ENCODE data around the gene HOXA10.

Gene HOXA10

DNA sequence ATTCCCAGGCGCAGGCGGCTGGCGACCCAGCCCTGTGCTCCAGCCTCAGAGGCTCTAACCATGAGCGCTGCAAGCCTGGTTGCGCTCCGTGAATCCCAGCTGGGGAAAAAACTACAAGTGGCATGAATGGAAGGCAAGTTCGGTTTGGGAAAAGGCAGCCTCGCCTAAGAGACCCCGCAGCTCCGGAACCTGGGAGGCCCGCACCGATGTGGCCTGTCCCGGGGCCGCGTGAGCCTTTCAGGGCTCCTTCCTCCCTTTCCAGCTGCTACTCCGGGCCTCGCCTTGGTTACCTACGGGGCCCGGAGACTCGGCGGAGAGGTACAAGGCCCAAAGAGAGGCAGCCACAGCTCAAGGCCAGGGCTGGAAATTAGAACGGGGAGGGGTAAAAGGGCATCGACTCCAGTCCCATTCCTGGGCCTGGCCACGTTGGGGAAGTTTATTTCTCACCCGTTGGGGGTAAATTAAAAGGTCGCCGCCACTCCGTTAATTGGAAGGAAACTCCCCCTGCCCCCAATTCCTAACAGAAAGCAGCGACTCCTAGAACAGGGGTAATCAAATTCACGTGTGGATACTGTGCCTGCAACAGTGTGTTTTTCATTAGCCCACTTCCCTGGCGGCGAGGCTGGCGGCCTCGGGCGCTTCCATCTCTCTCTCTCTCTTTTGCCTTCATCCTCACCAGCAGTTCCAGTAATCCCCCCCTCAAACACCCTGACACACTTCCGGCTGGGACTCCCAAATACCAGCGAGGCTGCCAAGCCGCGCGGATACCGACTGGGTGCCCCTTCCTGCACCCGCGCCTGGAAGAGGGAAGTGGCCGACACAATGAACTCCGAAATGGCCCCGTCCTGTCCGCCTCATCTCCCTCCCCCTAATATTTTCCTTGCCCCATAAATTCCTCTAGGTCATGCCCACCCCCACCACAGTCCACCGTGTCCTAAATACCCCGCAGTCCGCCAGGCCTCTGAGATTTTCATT is 7.3 kb downstream of the HOXA10 start:
- DNase-seq (ENCODE audit: low spot score) = no peak

DNA sequence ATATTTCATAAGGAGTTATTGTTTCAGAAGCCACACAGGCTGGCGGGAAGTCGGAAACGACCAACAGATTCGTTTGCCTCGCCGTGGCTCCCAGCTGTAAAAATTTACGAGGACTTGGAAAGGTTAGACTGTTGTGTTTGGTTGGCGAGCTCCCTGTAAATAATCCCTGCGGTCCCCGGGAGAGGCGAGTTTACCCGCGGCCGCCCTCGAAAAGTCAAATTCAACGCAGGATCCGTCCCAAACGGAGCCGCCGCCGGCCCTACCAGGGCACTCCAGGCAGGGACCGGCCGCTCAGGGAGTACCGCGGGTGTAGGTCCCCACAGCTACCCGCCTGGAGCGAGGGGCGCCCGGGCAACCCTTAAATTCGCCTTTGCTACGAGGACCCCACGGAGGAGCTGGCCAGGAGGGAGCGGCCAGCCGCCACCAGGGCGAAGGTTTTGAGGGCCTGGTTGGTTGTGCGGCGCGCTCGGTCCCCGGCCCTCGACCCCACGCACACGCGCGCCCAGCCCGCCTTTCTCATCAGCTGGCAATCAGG is 8.1 kb downstream of the HOXA10 start:
- no peak for DNase-seq (ENCODE audit: low spot score)

DNA sequence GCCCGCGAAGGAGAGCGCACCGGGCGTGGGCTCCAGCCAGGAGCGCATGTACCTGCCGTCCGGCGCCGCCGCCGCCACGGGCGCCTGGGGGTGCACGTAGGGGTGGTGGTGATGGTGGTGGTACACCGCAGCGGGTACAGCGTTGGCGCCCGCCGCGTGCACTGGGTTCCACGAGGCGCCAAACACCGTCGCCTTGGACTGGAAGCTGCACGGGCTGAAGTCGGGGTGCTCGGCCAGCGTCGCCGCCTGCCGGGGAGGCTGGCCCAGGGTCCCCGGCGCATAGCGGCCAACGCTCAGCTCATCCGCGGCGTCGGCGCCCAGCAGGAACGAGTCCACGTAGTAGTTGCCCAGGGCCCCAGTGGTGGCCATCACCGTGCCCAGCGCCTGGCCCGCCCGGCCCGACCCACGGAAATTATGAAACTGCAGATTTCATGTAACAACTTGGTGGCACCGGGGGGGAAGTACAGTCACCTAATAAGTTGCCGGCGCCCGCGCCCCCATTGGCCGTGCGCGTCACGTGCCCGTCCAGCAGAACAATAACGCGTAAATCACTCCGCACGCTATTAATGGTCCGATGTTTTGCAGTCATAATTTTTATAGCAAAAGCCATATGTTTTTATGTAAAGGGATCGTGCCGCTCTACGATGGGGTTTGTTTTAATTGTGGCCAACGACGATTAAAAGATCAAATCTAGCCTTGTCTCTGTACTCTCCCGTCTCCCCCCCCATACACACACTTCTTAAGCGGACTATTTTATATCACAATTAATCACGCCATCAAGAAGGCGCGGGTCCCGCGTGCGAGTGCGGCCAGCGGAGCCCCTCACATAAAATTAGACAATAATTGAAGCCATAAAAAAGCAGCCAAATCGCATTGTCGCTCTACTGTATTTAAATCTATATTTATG is 8.8 kb downstream of the HOXA10 start, which contains the start of gene HOXA9:
HOXA9 (minus strand) TSS at position 449 of the 907 bp plus-strand sequence; CDS start at position 369, 80 bp downstream.
- no peak for DNase-seq (ENCODE audit: low spot score)

DNA sequence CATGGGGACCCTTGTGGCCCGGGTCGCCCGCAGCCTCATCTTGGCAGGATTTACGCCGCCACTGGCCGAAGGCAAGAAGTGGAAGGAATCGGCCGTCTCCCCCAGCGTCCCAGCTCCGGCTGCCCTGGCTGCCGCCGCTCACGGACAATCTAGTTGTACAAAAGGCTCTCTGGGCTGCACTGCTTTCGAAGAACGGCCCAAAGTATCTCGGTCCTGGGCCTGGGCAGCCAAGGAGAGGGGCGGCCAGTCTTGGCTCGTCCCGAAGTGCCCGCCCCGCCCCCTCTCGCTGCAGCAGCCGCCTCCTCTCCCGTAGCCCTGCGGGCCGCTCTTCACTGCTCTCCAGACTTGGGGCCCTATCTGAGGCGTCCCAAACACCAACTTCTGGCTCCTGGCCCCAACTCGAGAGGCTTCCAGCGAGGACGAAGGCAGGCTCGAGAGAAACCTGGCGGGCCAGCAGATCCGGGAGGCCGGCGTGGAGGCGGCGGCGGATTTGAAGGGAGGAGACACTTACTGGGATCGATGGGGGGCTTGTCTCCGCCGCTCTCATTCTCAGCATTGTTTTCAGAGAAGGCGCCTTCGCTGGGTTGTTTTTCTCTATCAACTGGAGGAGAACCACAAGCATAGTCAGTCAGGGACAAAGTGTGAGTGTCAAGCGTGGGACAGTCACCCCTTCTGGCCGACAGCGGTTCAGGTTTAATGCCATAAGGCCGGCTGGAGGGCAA is 9.6 kb downstream of the HOXA10 start:
- DNase-seq (ENCODE audit: low spot score) = no peak

DNA sequence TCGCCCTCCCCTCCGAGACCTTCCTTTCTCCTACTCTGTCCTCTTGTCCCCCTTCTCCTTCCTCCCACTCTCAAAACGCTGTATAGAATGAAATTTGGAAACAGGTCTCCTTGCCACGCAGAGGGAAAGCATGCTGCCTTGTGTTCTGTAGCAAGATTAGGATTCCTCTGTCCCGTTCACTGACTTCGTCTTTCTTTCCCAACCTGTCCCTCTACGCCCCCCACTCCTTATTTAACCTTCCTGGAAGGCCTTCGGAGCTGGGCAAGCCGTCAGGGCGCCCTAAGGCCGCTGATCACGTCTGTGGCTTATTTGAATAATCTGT is 10.1 kb downstream of the HOXA10 start:
- DNase-seq (ENCODE audit: low spot score) = no peak

DNA sequence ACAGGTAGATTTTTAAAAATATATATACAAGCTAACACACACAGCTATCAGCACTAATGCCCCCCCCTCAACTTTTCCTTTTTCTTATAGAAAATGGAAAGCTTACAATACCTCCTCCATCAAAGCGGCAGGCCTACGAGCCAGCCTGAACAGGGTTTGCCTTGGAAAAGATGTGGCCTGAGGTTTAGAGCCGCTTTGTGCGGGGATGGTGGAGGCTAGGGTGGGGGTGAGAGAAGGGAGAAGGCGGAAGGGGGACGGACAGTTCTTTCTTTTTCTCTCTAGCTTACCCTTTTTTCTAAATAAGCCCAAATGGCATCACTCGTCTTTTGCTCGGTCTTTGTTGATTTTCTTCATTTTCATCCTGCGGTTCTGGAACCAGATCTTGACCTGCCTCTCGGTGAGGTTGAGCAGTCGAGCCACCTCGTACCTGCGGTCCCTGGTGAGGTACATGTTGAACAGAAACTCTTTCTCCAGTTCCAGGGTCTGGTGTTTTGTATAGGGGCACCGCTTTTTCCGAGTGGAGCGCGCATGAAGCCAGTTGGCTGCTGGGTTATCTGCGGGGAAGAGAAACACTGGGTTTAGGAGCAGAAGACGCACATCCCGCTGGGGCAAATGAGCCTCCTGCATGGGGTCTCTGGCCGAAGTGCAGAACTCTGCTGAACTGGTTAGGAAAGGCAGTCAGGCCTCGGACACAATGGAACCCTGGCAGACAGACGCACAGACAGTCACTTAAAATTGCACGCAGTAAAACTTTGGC is 10.7 kb downstream of the HOXA10 start:
- DNase-seq (ENCODE audit: low spot score) = no peak

DNA sequence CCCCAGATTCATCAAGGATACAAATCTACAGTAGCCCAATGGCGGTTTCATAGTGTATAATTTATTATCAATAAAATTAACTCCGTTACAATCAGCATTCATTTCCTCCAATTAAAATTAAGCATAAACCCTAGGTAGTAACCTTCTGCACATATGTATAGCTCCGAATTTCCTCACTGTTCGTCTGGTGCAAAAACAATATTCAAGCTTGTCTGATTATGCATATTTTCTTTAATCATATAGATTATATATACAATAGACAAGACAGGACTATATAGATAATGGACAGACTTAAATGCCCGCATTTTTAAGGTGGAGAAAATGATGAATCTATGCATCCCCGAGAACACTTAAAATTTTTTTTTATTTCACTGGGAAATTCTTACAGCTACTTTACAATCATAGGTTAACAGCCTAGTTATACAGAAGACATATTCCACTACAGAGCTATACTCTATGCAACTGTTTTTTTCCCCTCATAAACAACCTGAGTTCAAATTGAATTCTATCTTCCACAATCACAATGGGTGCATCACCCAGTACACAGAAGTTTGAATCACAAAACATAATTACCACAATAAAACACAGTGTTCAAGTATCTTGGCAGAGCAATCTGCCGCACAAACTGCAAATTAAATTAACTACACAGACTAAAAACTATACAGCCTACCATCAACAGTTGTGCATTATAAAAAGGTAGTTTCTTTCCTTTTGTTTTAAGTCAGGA is 11.4 kb downstream of the HOXA10 start:
- DNase-seq (ENCODE audit: low spot score) = no peak

DNA sequence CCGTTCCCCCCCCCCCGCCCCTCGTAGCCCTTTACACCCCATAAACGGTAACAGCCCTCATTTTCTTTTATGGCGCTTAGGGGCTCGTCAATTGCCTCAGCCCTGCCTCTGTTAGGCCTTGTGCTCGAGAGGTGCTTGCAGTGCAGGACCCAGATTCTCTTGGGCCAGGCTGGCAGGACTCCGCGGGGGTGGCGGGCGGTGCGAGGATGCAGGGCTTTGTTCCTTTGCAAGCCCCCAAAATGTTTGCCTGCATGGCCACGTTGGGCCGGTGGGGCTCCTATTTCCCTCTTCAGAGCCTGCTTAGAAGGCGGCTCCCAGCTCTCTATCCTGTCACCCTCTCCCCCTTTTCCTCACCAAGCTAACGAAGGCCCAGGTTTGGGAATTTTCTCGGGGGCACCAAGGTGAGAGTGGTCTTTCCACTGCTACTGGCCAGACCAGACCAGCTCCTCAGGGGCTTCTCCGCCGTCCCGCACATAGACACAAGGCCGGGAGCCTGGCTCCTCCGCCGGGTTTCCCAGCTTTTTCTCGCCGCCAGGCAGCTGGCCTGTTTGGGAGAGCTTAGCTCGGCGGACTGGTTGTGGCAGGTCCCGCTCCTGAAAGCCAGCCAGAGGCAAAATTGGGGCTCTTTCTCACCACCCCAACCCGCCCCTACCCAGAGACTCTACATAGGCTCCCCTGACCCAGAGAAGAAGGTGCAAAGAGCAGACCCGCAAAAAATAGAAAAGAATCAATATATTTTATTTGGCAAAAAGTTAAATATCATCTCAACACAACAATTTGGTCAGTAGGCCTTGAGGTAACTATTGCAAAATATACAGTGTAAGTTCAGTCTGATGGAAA is 12.2 kb downstream of the HOXA10 start:
- DNase-seq (ENCODE audit: low spot score) = no peak

DNA sequence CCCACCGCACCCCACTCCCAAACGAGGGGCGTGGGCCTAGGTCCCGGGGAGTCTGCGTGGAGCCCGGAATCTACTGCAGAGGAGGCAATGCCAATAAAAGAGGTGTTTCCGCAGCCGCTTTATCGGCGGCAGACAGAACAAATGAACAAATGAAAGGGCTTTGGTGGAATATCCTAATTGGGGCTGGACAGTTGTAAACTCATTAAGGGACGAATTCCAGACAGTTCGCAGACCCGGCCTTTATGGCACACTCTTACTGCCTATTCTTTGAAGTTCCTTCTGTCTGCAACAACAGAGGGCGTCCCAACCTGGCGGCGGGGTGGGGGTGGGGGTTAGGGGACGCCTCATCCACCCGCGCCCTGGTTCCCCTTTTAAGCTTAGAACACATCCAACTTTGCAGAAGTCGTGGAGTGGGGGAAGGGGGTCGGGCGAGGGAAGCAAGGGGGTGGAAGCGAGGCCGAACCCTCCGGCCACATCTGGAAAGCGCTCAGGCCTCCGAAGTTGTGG is 12.9 kb downstream of the HOXA10 start:
- no peak for DNase-seq (ENCODE audit: low spot score)

DNA sequence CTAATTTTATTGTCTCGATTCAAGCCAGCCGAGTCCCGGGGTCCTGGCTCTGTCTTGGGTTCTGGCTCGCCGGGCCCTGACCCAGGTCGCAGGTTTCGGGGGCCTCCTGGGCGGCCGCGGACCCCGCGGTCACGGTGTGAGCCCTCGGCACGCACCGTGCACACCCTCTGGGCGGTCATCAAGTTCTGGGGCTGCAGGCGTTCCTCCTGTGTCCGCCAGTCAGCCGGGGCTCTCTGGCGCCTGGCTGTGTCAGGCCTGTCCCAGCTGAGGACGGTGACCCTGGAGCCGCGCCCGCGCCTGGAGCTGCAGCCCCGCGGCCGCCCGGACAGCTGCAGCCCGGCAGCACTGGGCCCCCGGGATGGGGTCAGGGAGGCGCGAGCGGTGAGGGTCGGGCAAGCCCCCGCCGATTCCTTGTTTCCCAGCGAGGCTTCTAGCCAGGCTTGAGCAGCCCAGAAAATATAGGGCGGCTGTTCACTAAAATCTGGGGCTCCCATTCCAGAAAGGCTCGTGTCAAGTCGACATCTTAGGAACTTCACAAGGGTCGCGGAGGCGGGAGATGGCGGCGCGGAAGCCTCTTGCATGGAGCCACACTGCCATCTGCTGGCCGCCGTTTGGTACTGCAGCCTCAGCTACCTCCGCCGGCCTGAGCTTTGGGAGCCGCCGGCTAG is 13.4 kb downstream of the HOXA10 start:
- peak; percentile 65 for DNase-seq (ENCODE audit: low spot score)

DNA sequence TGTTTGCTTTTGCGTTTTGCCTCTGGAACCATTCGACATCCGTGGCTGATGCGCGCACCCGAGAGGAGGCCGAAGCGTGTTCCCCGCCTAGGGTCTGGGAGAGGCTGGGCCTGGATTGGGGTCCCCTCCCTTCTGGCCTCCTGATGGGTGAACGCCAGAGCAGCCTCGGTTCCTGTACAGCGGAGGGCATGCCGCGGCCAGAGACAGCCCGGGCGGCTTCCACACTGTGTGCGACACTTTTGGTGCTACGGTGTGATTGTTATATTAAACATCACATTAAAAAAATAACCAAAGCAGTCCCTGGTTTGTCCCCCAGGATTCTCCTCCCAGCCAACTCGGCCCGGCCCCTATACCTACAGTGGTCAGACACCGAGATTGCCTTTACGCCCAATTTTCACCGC is 14.0 kb downstream of the HOXA10 start:
- DNase-seq (ENCODE audit: low spot score) = no peak

DNA sequence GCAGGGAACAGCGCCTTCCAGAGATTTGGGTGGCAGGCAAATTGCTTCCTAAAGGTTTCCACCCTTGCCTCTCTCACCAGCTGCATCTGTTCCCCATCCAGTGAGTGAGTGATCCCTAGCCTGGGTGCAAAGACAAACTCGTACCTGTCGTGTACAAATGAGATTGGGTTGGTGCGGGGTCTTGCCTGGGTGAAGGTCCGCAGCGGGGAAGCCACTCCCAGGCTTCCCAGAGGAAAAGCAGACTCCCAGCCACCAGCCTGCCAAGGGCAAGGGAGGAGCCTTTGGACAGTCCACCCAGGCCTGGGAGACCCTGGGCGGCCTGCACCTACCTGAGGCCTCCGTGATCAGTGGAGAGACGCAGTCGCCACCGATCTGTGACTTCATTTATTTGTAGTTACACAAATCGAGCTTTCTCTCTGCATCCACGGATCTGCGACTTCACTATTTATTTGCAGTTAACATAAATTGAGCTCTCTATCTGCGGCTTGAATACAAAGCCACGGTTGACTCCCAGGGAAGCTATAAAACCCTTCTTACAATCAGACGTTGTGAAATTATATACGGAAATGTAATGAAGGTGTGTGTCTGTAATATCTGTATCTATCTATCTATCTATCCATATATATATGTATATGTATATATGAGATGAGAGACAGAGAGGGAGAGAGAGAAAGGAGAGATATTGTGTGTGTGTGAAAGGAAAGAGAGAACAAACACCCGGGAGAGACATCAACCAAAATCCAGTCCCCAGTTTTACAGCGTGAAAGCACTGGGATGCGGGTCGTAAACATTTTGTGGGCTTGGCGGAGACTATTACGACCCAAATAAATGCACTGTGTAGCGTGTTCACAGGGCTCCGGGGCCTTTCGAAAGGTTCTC is 14.6 kb downstream of the HOXA10 start:
- DNase-seq (ENCODE audit: low spot score) = no peak

DNA sequence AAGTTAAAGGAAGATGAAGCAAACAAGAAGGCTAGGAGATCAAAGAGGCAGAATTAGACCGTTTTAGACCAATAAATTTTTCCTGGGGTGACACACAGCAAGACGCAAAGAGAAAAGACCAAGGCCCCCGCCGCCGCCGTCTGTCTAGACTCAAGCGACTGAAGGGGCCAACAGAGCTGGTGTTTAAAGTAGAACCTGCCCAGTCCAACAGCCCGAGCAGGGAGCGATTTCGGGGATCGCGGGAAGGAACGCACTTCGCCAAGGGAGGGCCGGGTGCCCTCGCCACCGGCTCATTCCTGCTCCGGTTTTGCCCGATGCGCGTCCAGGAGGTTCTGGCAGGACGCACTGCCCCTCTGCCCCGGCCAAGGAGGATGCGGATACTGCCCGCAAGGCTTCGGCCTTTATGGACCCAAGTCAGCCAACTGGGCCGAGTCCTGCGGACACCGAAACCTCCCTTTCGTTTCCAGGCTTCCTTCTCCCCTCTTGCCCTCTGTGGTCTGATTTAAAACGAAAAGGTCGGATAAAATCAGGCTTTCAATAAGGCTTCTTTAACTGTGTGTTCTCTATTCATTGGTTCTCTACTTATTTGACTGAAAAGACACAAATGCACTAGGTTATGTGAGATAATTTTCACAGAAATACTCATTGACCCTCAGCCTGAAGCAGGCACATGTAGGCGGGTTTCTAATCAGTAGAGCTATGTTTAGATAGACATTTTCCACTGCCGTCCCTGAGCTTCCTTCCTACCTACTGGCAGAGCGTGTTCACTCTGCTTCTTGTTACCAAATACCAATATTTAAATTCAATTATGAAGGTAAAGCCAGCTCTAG is 15.5 kb downstream of the HOXA10 start:
- DNase-seq (ENCODE audit: low spot score) = no peak

DNA sequence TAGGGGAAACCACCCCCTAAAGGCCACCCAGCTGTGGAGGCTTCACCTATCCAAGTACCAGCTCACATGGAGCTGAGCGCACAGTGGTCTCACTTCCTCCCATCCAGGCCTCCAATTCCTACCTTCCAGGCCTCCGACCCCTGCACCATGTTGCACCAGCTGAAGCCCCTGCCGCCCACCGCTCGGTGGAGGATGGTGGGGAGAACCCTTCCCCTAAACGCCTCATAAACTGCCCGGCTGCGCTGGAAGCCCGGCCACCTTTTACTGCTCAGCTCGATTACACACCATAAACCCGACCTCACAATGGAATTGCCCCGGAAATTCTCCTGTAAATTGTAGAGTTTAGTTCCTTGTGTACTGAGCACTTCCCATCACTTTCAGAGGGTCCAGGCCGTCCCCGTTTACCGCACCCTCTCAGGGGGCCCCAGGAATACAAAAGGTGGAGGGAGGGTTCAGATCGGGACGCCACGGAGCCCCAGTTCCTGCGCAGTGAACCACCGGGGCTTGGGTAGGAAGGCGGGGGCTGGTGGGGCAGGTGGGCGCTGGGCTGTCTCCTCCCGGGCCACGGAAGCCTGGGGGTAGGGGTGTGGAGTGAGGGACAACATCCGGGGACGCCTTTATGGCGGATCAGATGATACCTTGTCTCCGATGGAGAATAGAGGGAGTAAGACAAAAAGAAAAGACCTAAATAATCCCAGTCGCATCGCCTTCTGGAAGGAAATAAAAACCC is 16.3 kb downstream of the HOXA10 start:
- no peak for DNase-seq (ENCODE audit: low spot score)

DNA sequence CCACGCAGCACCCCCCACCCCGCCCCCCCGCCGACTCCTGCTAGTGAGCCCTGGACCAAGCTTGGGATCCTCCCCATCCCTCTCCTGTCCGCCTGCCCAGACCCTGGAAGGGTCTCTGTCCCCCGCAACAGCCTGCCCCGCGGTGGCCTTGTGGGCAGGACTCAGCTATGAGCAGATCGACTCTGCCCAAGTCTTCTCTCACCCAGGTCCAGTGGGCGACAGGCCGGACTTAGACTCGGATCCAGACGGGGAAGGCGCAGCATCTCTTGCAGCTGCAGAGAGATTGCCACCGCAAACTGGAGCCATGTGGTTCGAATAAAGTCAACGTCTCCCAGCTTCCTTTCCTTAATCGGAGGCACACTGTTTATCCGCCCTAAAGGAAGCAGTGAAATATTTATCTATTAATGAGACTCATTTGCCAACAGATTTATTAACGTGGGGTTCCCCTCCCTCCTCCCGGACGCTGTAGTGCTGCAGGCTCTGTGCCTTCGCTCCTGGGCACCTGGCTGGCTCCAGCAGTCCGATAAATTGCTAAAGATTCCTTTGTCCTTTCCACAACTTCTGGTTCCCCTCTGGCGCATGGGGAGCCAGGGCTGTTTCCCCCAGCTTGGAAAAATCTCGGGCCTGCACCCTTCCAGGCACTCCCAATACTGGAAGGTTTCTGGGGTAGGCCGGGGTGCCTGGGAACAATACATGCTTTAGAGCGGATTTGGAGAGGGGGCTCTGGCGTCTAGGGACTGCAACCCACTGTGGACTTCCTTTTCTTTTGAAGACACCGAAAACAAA is 17.0 kb downstream of the HOXA10 start:
- DNase-seq (ENCODE audit: low spot score) = no peak
